Osteoblast (primary cell): ENCODE data around the gene CLPX. TPM values are rescaled to one million over a fixed set of nuclear protein-coding genes. Genes with fewer than 3 reads are reported as not detected.
"Not testable (repeated sequence)": the region's sequence is repeated elsewhere in the genome, so short reads cannot be mapped to it uniquely, and the experiment has no call there.

Experiments used
- DNase-seq: peaks from one replicate; pipeline ENCODE4 v3.0.0; 2011; ENCODE audit warnings: low spot score, mixed read lengths; ENCODE audit not compliant: insufficient read length; ENCODE audit errors: missing footprints
- H2AFZ ChIP-seq: 2 replicates; pipeline ENCODE4 v1.6.0; 2011; ENCODE audit warnings: mild to moderate bottlenecking, low read length
- H3K27ac ChIP-seq: 2 replicates; pipeline ENCODE4 v1.5.1; 2011; ENCODE audit warnings: mild to moderate bottlenecking, low read depth, low read length, moderate library complexity
- H3K27me3 ChIP-seq: 2 replicates; pipeline ENCODE4 v1.6.0; 2012; ENCODE audit warnings: mild to moderate bottlenecking, control low read depth, inconsistent platforms, low read length, moderate library complexity; ENCODE audit not compliant: insufficient read depth
- H3K36me3 ChIP-seq: 2 replicates; pipeline ENCODE4 v1.5.1; 2011; ENCODE audit warnings: mild to moderate bottlenecking, low read length, control low read depth, moderate library complexity; ENCODE audit not compliant: insufficient read depth
- H3K4me1 ChIP-seq: 2 replicates; pipeline ENCODE4 v1.5.1; 2011; ENCODE audit warnings: mild to moderate bottlenecking, low read length, control low read depth, moderate library complexity; ENCODE audit not compliant: insufficient read depth
- H3K4me2 ChIP-seq: 2 replicates; pipeline ENCODE4 v1.6.0; 2011; ENCODE audit warnings: mild to moderate bottlenecking, low read length; ENCODE audit not compliant: insufficient read depth
- H3K4me3 ChIP-seq: fragments of 200-600 bp; sonication (generic); 3 replicates; pipeline ENCODE4 v1.5.1; 2012; ENCODE audit warnings: mild to moderate bottlenecking, low read length, inconsistent platforms; ENCODE audit not compliant: insufficient read depth
- H3K79me2 ChIP-seq: 2 replicates; pipeline ENCODE4 v1.6.0; 2012; ENCODE audit warnings: mild to moderate bottlenecking, low read length, control low read depth, inconsistent platforms; ENCODE audit not compliant: insufficient read depth
- H3K9me3 ChIP-seq: 2 replicates; pipeline ENCODE4 v1.5.1; 2011; ENCODE audit warnings: low read depth, low read length, control low read depth
- H4K20me1 ChIP-seq: 2 replicates; pipeline ENCODE4 v1.6.0; 2012; ENCODE audit warnings: mild to moderate bottlenecking, low read length, control low read depth; ENCODE audit not compliant: insufficient read depth
- total RNA-seq: library from RNA; depleted of rRNA; stranded (reverse); fragments of >200 nt; gene quantifications from 2 replicates; pipeline ENCODE4 v1.2.3, GENCODE V29; 2012
- TF ChIP-seq, protein P1 (sequence below): IDR thresholded peaks from 2 replicates; pipeline ENCODE4 v1.5.1; 2011; ENCODE audit warnings: mild to moderate bottlenecking, low read depth, low read length, moderate library complexity; ENCODE audit errors: extremely low read depth

The CLPX gene
- total RNA-seq, 1 donor: 46.7 TPM

DNA sequence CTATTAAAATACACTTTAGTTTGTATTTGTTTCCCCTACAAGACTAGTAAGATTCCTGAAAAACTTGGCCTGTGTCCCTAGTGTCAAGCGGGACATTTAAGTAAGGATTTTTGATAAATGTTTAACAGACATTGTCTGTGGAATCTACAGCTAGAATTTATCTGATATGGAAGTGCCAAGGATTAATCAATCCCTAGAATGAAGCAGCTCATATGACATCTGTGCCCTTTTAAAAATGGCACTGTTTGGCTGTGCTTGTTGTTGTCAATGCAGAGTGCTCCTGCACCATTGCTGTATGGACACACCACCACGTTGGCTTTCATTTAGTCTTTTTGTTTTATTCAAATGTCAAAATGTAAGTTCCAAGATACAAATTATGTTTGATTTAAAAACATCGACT, 37.2 kb downstream of the CLPX start:
- H3K36me3 ChIP-seq: peaks cover 22% of the 10 kb centered on the region
- no peak overlapping the region for H2AFZ ChIP-seq
- H3K4me1 ChIP-seq: no peaks in the 10 kb centered on the region
- H3K9me3 ChIP-seq: no peaks in the 10 kb centered on the region
- TF ChIP-seq, protein P1, sequence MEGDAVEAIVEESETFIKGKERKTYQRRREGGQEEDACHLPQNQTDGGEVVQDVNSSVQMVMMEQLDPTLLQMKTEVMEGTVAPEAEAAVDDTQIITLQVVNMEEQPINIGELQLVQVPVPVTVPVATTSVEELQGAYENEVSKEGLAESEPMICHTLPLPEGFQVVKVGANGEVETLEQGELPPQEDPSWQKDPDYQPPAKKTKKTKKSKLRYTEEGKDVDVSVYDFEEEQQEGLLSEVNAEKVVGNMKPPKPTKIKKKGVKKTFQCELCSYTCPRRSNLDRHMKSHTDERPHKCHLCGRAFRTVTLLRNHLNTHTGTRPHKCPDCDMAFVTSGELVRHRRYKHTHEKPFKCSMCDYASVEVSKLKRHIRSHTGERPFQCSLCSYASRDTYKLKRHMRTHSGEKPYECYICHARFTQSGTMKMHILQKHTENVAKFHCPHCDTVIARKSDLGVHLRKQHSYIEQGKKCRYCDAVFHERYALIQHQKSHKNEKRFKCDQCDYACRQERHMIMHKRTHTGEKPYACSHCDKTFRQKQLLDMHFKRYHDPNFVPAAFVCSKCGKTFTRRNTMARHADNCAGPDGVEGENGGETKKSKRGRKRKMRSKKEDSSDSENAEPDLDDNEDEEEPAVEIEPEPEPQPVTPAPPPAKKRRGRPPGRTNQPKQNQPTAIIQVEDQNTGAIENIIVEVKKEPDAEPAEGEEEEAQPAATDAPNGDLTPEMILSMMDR: no peak
- H3K27me3 ChIP-seq: no peaks in the 10 kb centered on the region
- no peak overlapping the region for H3K4me3 ChIP-seq
- no peaks in the 10 kb centered on the region for H3K79me2 ChIP-seq
- no peak overlapping the region for H3K4me2 ChIP-seq
- no peaks in the 10 kb centered on the region for H4K20me1 ChIP-seq
- DNase-seq: peak; percentile 47
- H3K27ac ChIP-seq: no peak overlapping the region

DNA sequence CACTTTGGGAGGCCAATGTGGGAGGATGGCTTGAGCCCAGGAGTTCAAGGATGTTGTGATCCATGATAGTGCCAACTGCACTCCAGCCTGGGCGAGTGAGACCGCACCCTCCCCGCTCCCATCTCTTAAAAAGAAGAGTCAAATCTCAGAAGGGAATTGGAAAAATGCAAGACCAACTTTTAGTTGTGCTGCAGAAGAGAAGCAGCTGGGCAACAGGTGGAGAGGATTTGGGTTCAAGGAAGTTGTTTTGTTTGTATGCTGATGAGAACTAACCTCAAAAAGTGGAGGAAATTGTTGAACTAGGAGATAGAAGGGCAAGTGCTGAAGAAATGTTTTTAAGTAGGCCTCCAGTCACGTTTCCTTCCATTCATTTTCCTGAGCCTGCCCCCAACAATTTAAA, 38.7 kb downstream of the CLPX start:
- H3K27ac ChIP-seq: no peak overlapping the region
- no peaks in the 10 kb centered on the region for H3K79me2 ChIP-seq
- no peaks in the 10 kb centered on the region for H3K9me3 ChIP-seq
- H3K4me1 ChIP-seq: no peaks in the 10 kb centered on the region
- no peak overlapping the region for H3K4me3 ChIP-seq
- no peaks in the 10 kb centered on the region for H4K20me1 ChIP-seq
- no peak overlapping the region for H2AFZ ChIP-seq
- no peaks in the 10 kb centered on the region for H3K27me3 ChIP-seq
- DNase-seq: no peak
- H3K36me3 ChIP-seq: peaks cover 13% of the 10 kb centered on the region
- H3K4me2 ChIP-seq: no peak overlapping the region
- TF ChIP-seq, protein P1: no peak

DNA sequence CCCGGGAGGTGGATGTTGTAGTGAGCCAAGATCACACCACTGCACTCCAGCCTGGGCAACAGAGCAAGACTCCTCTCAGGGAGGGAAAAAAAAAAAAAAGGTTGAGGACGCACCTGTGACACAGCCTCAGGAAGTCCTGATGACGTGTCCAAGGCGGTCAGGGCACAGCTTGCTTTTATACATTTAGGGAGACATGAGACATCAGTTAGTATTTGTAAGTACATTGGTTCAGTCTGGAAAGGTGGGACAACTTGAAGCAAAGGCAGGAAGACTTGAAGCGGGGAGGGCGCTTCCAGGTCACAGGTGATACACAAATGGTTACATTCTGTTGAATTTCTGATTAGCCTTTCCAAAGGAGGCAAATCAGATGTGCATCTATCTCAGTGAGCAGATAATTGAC, 46.5 kb downstream of the CLPX start:
- H3K79me2 ChIP-seq, H3K27ac ChIP-seq, H3K36me3 ChIP-seq, DNase-seq, H3K4me1 ChIP-seq, H3K27me3 ChIP-seq, H3K9me3 ChIP-seq, H3K4me3 ChIP-seq, H3K4me2 ChIP-seq, H2AFZ ChIP-seq, H4K20me1 ChIP-seq: not testable (repeated sequence)

DNA sequence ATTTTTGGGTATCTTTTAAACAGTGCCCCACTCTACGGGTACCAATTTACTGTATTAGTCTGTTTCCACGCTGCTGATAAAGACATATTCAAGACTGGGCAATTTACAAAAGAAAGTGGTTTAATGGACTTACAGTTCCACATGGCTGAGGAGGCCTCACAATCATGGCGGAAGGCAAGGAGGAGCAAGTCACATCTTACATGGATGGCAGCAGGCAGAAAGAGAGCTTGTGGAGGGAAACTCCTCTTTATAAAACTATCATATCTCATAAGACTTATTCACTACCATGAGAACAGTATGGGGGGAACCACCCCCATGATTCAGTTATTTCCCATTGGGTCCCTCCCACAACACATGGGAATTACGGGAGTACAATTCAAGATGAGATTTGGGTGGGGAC, 47.2 kb downstream of the CLPX start:
- H3K79me2 ChIP-seq, H3K4me1 ChIP-seq: not testable (repeated sequence)

DNA sequence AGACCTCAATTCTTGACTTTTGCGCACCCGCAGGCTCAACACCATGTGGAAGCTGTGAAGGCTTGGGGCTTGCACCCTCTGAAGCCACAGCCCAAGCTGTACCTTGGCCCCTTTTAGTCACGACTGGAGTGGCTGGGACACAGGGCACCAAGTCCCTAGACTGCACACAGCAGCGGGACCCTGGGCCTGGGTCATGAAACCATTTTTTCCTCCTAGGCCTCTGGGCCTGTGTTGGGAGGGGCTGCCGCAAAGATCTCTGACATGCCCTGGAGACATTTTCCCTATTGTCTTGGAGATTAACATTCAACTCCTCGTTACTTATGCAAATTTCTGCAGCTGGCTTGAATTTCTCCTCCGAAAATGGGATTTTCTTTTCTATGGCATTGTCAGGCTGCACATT, 48.1 kb downstream of the CLPX start:
- DNase-seq, H3K36me3 ChIP-seq, H3K4me2 ChIP-seq, H3K27ac ChIP-seq, H3K79me2 ChIP-seq, H3K9me3 ChIP-seq, H4K20me1 ChIP-seq, H3K4me1 ChIP-seq, H2AFZ ChIP-seq, H3K27me3 ChIP-seq, H3K4me3 ChIP-seq: not testable (repeated sequence)

More for the DNA sequence above, 47.2 kb downstream of the CLPX start:
- not testable (repeated sequence) for H2AFZ ChIP-seq, H3K27ac ChIP-seq, H3K27me3 ChIP-seq, H3K36me3 ChIP-seq, H3K4me2 ChIP-seq, DNase-seq, H3K4me3 ChIP-seq, H3K9me3 ChIP-seq, H4K20me1 ChIP-seq
